Hematopoietic multipotent progenitor cell (in vitro differentiated cells): ENCODE measurements around the gene CNTN6. TPM values are rescaled to one million over a fixed set of nuclear protein-coding genes. Genes with fewer than 3 reads are reported as not detected.

ENCODE experiments used
- DNase-seq, 3 donors: peaks; one replicate each; pipeline ENCODE4 v3.0.0-alpha.2; 2011 to 2015; ENCODE audit warnings: low read depth in 2 of 3, low spot score in 2 of 3
- total RNA-seq: library from RNA; depleted of rRNA; stranded (reverse); fragments of >200 nt; gene quantifications from one replicate; pipeline ENCODE4 v1.2.3, GENCODE V29; 2012

The CNTN6 gene
- not detected for total RNA-seq

DNA sequence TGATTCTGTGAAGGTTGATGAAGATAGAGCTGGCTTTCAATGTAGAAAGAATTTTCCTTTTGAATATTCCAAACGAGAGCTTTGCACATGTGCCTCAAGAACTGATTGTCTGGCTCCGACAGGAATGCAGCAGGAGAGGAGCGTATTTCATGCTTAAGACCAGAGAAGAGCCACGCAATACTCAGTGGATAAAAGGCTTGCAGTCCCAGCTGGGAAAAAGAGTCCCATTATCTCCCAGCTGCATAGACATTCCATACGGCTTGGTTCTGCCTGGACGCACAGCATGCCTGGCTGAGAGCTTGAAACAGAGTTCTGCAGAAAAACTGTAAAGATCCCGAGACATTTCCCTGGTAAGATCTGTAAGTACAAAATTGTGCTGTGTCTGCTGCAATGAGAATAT is at the start of gene CNTN6:
Gene CNTN6, plus strand, starts transcription at position 254 of the 400 bp plus-strand sequence. CDS start 54,985 bp downstream, outside the sequence.
- DNase-seq: no peak

DNA sequence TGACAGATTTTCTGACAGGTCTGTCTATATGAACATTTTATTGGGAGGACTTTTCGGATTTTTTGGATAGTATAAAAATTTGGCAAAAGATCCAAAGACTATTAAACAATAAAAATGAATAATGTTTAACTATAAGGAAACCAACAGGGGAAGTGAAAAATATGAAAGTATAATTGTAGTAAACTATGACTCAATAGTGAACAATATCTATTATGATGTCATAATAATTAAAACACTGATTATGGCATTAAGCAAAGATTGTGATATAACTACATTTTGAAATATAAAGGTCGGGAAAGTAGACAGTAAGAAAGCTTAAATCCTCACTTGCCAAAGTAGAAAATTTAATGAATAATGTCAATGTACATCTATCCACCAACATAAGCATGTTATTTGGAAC is 44.3 kb upstream of the CNTN6 start:
- DNase-seq: no peak

DNA sequence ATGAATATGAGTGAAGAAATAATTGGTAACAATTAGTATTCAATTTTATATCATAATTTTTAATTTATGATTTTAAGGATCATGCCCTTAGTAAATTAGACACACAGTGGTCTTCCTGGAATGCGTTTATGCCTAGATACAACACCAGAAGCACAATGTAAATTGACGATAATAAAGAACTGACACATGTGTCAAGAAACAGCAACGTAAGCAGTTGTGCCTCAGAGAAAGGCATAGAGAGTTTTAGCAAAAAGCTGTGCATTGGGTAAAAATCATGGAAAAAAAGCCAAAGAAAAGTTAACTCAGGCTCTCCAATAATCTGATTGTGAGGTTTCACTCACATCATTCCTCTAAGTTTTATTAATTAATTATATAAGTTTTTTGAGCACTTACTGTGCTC is 37.0 kb upstream of the CNTN6 start:
- no peak for DNase-seq

DNA sequence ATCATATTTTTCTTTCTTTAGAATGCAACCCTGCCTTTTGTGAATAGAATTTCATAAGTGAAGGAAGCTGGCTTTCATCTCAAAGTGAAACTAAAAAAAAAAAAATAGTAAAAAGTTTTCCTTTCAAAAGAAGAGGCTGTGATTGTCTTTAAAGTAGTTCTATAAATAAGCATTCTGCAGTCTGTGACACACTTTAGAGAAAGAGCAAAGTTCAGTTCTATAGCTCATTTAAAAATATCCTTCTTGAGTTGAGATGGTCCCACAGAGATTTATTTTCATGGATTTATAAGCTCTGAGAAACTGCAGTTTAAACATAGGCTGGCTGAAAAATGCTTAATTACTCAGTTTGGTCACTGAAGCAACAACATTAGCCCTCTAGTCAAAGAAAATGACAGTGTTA is 36.1 kb upstream of the CNTN6 start:
- DNase-seq: no peak

DNA sequence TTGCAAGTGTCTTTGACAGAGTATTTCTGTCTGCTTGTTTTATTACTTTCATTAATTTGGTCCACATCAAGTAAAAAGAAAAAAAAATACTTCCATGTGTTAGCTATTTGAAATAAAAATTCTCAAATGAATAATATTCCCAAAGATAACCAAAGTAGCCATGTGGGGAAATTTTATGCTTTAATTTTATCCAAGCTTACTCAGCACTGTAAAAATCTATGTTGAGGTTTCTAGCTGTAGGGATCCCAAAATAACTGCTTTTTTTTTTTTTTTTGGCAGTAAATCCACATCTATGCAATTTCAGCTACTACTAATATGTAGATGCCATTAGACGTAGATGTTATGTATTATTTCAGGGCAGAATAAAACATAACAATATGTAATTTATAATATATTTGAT is 35.4 kb upstream of the CNTN6 start:
- no peak for DNase-seq

DNA sequence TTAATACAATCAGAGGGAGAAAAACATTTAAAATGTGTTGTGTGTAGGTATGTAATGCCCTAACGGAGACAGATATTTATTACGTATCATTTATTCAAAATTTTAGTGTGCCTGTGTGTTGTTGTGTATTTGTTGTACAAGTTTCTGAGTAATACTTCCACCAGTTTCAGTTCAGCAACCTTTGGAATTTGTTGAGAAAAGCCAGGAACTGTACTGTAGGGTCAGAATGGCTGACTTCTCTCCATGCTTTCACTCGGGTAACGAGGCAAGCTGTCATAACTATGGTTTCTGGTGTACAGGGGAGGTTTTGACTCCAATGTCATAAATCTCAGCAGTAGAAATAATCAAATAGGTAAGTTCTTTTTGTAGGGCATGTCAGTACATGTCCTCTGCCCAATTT is 23.8 kb upstream of the CNTN6 start:
- no peak for DNase-seq

DNA sequence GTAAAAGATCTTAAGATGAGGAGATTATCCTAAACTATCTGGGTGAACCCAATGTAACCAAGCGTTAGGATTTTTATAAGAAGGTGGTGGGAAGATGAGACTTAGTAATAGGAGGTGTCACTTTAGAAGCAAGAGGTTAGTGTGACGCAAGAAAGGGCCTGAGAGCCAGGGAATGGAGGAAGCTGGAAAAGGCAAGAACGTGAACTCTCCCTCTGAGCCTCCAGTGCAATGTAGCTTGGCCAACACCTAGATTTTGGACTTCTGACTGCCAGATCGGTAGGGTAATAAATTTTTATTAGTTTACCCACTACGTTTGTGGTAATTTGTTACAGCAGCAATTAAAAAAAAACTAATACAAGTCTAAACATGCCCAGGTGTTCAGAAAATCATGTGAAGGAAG is 20.8 kb upstream of the CNTN6 start:
- DNase-seq: no peak

DNA sequence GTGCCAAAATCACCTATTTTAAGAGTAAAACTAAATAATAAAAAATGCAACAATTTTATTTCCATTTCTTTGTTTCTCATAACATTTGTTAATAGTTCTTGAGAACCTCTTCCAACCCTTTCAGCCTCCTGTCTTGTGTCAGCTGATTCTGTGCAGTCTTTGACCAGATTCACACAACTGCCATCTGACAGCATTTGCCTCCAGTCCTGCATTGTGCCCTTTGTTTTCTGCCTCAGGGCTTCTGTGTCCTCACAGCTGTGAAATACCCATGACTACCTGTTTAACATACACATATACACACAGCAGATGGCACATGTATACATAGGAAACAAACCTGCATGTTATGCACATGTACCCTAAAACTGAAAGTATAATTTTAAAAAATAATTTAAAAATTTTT is 13.2 kb upstream of the CNTN6 start:
- DNase-seq: no peak

DNA sequence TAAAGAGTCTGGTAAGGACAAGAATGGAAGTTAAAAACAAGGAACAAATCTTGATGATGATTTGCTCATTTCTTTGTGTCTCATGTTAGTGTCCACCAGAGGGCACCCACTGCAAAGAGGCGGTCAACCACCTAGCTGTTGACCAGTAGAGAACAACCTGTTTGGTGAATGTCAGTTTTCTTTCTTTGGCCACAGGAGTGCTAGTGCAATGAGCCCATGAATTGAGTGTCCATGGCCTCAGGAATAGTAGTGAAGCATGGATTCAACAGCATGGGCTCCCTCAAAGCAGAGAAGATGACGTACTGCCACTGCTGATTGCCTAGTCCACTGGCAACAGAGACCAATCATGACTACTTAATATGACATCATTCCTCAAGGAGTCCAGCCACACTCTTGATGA is 10.7 kb upstream of the CNTN6 start:
- DNase-seq: peak in 2 of 3 donors; percentile 18 to 46

DNA sequence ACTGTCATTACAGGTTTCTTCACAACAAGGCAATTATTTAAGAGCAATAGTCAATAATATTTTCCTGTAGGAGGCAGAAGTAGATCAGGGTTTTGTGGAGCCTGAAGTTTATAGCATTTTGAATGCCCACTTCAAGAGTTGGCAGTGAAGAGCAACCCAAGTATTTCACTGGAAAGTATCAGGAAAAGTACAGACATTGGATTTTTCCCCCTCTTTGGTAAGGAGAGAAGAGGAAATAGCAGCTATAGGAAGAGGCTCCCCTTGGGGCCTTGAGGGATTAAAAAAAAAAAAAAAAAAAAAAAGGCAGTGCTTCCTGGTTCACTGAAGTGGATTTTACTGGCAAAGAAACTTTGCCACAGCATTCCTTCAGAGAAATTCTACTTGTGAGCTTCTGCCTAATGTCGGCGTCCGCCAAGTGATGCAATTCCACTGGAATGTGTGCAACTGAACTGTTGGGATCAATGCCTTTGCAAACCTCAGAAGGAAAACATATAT is 5.7 kb upstream of the CNTN6 start:
- peak in 2 of 3 donors; percentile 7 to 63 for DNase-seq

DNA sequence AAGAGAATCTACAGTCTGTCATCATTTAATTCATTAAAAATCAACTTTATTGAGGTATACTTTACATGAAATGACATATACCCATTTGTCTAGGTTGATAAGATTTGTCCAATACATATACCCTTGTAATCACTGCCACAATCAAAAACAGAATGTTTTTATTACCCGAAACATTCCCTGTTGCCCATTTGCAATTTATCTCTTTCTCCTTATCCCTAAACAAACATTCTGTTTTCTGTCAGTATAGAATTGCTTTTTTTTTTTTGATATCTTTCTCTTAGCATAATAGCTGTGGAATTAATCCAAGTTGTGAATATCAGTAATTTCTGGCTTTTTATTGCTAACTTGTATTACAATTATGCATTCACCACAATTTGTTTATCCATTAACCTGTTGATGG is 4.3 kb upstream of the CNTN6 start:
- no peak for DNase-seq

DNA sequence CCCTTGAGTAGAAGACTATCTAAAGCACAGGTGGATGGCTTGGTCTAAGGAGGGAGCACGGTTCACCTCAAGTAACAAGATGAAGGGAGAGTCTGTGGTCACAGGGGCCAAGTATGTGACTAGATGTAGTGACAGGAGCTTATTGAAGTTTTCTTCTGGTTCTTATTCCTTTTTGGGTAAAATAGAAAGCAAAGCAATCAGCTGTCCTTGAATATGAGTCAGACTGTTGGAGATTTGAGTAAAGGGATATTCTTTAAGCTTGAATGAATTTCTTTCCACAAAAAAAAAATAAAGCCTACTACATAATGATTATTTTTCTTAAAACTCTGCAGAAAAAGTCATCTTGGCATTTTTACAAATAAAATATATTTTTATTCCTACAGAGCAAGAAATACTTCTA is 1.5 kb upstream of the CNTN6 start:
- no peak for DNase-seq

DNA sequence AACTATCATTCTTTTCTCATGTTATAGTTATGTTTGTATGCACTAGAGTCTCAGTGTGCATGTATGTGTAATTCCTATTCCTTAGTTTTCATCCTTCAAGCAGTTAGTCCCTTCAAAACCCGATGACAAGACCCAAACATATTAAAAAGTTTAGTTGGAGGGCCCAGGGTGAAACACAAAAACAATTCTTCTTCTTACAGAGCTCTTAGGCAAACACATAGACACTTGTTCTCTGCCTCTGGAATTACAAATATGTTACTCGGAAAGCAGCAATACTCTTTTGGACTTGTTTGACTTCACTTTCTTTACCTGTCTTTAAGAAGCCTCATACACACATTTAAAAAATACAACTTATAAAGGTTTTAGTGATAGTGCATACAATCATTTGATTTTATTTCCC is 763 bp upstream of the CNTN6 start:
- no peak for DNase-seq

DNA sequence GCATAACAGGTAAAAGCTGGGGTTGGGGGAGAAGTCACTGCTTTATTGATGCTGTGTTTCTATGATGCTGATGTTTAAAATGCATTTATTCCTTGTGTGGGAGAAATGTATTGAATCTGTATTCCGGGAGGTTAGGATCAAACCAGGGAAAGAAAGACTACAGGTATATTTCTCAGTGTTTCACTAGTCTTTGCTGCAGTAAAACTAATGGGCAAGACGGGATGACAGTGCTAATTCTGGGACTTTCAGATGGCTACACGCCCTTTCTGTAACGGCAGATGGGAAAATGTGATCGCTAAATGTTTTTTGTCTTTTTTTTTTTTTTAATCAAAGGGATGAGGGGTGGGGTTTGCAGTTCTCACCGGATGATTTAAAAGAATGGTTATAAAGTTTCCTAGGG is 393 bp downstream of the CNTN6 start:
- DNase-seq: no peak

DNA sequence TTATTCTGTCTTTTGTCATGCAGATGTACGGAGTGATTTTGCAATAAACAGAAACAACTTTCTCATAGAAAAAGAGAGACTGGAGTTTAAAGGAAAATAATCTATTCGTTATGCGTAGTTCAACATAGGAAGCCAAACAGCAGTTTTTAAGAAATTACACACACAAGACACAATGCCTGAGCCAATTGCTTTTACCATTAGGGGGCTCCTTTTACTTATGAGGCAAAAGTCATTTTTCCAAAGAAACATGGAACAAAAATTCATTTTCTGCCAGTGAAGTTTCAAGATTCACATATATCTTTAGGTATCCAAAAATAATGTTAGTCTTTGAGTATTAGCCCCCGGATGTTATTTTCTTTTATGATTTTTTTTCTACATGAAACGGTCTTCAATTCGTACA is 10.7 kb downstream of the CNTN6 start:
- peak in 1 of 3 donors; percentile 28 for DNase-seq

DNA sequence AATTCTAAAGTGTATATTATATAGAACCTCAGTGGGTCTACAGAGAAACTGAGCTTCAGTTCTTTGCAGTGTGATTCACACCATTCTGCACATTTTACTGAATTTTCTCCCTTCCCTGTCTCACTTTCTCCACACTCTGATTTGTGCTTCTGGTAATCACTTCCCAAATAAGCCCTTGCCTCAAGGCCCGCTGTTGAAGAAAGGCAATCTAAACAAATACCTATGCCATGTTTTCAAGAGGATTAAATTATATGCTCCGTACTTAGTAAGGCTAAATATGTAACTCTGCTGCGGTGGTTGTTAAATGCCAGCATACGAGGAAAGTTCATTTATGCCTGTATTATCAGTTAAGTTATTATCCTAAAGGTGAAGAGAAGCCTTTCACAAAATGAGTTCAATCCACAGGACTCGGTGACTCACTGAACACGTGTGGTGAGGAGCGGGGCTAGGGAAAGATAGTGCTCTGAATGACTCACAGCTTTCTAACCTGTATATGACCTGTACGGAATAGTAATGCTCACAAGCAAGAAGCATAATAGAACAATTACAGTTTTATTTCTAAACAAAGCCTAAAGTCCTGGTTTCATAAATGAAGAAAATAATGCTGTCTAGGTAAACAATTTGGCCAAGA is 25.1 kb downstream of the CNTN6 start:
- DNase-seq: no peak

DNA sequence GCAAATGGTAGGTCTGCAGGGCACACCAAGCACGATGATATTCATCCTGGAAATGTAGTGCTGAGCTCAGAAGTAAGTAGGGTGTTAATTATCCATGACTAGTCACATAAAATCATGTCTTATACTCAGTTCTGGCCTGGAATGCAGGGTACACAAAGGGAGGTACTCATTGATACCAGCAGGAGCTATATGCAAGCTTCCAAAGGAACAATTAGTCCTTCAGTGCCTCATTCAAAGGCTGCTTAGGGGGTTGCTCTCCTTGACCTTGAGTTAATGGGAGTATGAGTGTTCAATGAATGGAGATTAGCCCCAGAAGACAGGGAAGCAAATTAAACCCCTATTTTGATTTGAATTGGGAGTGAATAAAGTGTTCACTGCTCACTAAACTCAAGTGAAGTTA is 38.3 kb downstream of the CNTN6 start:
- DNase-seq: no peak

DNA sequence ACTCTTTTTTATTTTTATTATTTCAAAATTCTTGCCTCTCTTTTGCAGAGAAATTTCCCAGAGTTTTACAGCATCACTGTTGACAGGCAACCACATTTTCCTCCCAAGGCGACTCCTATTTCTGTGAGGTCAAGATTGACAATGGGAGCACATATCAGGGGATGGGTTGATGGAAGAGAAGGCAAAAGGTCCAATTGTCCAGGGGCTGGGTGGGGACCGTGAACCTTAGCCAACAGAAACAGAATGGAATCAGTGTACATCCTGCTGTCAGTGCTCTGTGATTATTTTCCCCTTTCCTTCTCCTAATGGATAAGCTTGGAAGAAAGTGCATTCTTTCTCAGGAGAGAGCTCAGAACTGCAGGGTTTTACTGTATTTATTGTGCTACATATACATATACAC is 42.4 kb downstream of the CNTN6 start:
- DNase-seq: no peak

DNA sequence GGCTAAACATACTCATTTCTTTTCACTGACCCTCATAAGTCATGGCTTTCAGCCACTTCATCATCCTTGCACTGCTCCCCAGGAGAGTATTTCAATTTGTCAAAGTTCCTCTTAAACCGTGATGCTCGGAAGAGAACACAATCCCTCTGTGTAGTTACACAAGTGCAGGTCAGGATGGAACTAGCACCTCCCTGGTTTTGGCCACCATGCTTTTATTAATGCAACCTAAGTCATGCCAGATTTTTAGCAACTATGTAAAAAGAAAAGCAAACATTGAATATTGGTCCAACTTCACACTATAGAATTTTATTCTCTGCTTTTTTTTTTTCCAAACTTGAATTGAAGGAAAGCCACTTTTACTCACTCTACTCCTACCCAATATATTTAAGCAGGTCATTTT is 45.2 kb downstream of the CNTN6 start:
- no peak for DNase-seq

DNA sequence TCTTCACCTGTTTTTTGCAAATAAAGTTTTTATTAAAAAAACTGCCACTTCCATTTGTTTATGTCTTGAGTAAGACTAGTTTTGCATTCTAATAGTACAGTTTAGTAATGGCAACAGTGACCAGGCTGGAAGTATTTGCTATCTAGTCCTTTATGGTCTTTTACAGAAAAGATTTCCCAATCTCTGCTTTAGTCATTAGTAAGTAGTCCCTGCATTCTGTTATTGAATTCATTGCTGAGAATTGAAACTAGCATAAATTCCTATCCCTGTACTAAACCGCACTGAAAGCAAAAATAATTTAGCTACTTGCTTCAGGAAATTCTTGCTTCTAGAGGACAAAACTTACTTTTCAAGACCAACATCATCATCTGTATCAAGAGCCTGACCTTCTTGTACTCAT is 46.2 kb downstream of the CNTN6 start:
- DNase-seq: no peak

DNA sequence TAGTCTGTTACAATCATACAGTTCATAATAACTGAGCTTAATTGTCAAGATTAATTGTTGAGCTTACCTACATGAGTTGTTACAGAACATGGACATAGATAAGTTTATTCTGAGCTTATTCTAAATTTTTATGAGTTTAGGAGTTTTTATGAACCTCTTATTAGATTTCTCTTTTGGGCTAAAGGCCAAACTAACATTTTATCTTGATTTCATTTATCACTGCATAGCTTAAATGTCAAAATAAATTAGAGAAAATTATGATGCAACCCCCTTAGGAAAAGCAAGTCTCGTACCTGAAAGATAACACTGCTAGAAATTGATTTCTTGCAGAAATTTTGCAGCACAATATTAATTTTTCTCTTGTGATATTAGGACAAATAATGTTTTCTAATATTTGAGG is 54.5 kb downstream of the CNTN6 start:
- DNase-seq: no peak

DNA sequence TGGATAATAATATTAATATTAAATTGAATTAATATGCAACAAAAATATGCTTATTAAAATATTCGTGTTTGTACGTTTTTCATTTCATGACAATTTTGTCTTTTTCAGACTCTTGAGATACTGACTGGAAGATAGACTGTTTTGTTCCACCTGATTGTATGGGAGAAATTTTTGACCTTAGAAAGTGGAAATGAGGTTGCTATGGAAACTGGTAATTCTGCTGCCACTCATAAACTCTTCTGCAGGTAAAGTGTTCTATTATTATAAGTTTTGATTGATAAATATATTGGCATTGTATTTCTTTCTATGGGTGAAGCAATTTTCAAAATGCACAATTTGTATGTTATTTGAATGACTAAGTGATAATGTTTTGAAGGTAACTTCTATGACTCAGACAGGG is 55.0 kb downstream of the CNTN6 start:
- DNase-seq: no peak

DNA sequence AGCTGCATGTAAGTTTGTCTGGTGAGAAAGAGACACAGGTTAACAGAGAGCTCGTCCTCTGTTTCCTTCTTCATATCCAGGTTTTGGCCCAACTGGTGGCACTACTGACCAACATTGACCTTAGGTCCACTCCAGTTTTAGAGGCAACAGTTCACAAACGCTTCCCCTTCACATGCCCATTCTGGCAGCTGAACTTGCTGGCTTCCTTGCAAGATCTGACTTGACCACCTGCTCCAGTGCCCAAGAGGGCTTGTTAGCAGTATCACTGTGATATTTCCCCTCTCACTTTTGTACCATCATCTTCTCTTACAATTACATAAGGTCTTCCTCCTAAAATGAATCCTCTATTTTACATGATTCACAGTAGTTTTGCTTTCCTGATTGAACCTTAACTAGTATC is 71.3 kb downstream of the CNTN6 start:
- DNase-seq: no peak
